HG03159 (cell line): ENCODE measurements around the gene CHD2.
"Not testable (repeated sequence)": the region's sequence is repeated elsewhere in the genome, so short reads cannot be mapped to it uniquely, and the experiment has no call there.

Experiments used
- ATAC-seq: cut with Tn5 transposase; IDR thresholded peaks from one replicate; pipeline ENCODE4 v1.9.1; 2021; ENCODE audit warnings: mild to moderate bottlenecking, moderate library complexity; ENCODE audit not compliant: unreplicated experiment

The CHD2 gene

GRCh38 chr15:93046120-93046519 is 146.0 kb downstream of the CHD2 start:
- no peak for ATAC-seq

GRCh38 chr15:93046721-93047120 is 146.6 kb downstream of the CHD2 start:
- ATAC-seq, result no peak

GRCh38 chr15:93047621-93048425 is 147.7 kb downstream of the CHD2 start:
- no peak for ATAC-seq

GRCh38 chr15:93048426-93048721 is 148.2 kb downstream of the CHD2 start:
- no peak for ATAC-seq

GRCh38 chr15:93048759-93049161 is 148.6 kb downstream of the CHD2 start:
- ATAC-seq, result no peak

- no peak for ATAC-seq
These were observed 149.1 kb downstream of the CHD2 start for GRCh38 chr15:93049233-93049632.

- no peak for ATAC-seq
These were observed 149.9 kb downstream of the CHD2 start for GRCh38 chr15:93049914-93050578.

GRCh38 chr15:93050648-93051047 is 150.5 kb downstream of the CHD2 start:
- no peak for ATAC-seq

GRCh38 chr15:93051236-93052089 is 151.3 kb downstream of the CHD2 start:
- ATAC-seq, result no peak

GRCh38 chr15:93052090-93052879 is 152.2 kb downstream of the CHD2 start:
- no peak for ATAC-seq

GRCh38 chr15:93055211-93055610 is 155.1 kb downstream of the CHD2 start:
- no peak for ATAC-seq

GRCh38 chr15:93056836-93057235 is 156.7 kb downstream of the CHD2 start:
- no peak for ATAC-seq

GRCh38 chr15:93057618-93058017 is 157.5 kb downstream of the CHD2 start:
- ATAC-seq, result no peak

- ATAC-seq, result no peak
These were observed 158.0 kb downstream of the CHD2 start for GRCh38 chr15:93058128-93058527.

GRCh38 chr15:93058904-93059427 is 158.8 kb downstream of the CHD2 start:
- no peak for ATAC-seq

- no peak for ATAC-seq
These were observed 159.3 kb downstream of the CHD2 start for GRCh38 chr15:93059442-93059841.

- no peak for ATAC-seq
These were observed 160.5 kb downstream of the CHD2 start for GRCh38 chr15:93060336-93061248.

GRCh38 chr15:93062628-93063261 is 162.6 kb downstream of the CHD2 start:
- ATAC-seq, result not testable (repeated sequence)

- no peak for ATAC-seq
These were observed 163.1 kb downstream of the CHD2 start for GRCh38 chr15:93063262-93063671.
